T1000 (cell line): ENCODE measurements around the gene ABCA12.

ENCODE experiments used
- DNase-seq: peaks from one replicate; lab custom pipeline; 2025; ENCODE audit warnings: mixed read lengths; lab: John Stamatoyannopoulos, UW

ABCA12 gene

GRCh38 chr2:215038421-215038820 lies 100.0 kb downstream of the ABCA12 start:
- no peak for DNase-seq

GRCh38 chr2:215036314-215036713 lies 102.1 kb downstream of the ABCA12 start:
- no peak for DNase-seq

- no peak for DNase-seq
Observed at GRCh38 chr2:215034154-215034553, 104.3 kb downstream of the ABCA12 start.

- no peak for DNase-seq
Observed at GRCh38 chr2:215032153-215032552, 106.3 kb downstream of the ABCA12 start.

GRCh38 chr2:215031321-215031720 lies 107.1 kb downstream of the ABCA12 start:
- no peak for DNase-seq

GRCh38 chr2:215029936-215030335 lies 108.5 kb downstream of the ABCA12 start:
- no peak for DNase-seq

GRCh38 chr2:215028231-215028630 lies 110.2 kb downstream of the ABCA12 start:
- no peak for DNase-seq

- no peak for DNase-seq
Observed at GRCh38 chr2:215027779-215028178, 110.6 kb downstream of the ABCA12 start.

GRCh38 chr2:215022910-215023309 lies 115.5 kb downstream of the ABCA12 start:
- no peak for DNase-seq

- DNase-seq, result no peak
Observed at GRCh38 chr2:215022418-215022817, 116.0 kb downstream of the ABCA12 start.

- no peak for DNase-seq
Observed at GRCh38 chr2:215020283-215020682, 118.1 kb downstream of the ABCA12 start.

GRCh38 chr2:215019521-215020145 lies 118.8 kb downstream of the ABCA12 start:
- DNase-seq, result no peak

GRCh38 chr2:215019085-215019484 lies 119.3 kb downstream of the ABCA12 start:
- DNase-seq, result no peak

- DNase-seq, result no peak
Observed at GRCh38 chr2:215015421-215015820, 123.0 kb downstream of the ABCA12 start.

GRCh38 chr2:215010390-215010789 lies 128.0 kb downstream of the ABCA12 start:
- DNase-seq, result no peak

GRCh38 chr2:215003001-215003400 lies 135.4 kb downstream of the ABCA12 start:
- no peak for DNase-seq

GRCh38 chr2:215002500-215002899 lies 135.9 kb downstream of the ABCA12 start:
- DNase-seq, result no peak

GRCh38 chr2:215000721-215001120 lies 137.7 kb downstream of the ABCA12 start:
- no peak for DNase-seq

- no peak for DNase-seq
Observed at GRCh38 chr2:214995926-214996670, 142.3 kb downstream of the ABCA12 start.

- no peak for DNase-seq
Observed at GRCh38 chr2:214995409-214995808, 143.0 kb downstream of the ABCA12 start.

GRCh38 chr2:214992911-214993310 lies 145.5 kb downstream of the ABCA12 start:
- no peak for DNase-seq

- DNase-seq, result no peak
Observed at GRCh38 chr2:214989187-214989586, 149.2 kb downstream of the ABCA12 start.

GRCh38 chr2:214987261-214987660 lies 151.2 kb downstream of the ABCA12 start:
- DNase-seq, result no peak

- DNase-seq, result no peak
Observed at GRCh38 chr2:214985619-214986018, 152.8 kb downstream of the ABCA12 start.
